Prostate gland (tissue), 2 donors: ENCODE measurements around the gene TMEM181. TPM values are rescaled to one million over a fixed set of nuclear protein-coding genes. Genes with fewer than 3 reads are reported as not detected.
A peak's percentile ranks its signal among the peaks of the same experiment; 100 is the strongest.

Source experiments
- DNase-seq: peaks from one replicate; pipeline ENCODE4 v3.0.0-alpha.2; 2019; ENCODE audit warnings: low spot score
- H3K27ac ChIP-seq, 2 donors: fragments of 200-600 bp; sonication (generic); 2 replicates each; pipeline ENCODE4 v1.5.1; 2017 to 2019
- H3K27me3 ChIP-seq: fragments of 200-600 bp; sonication (generic); replicated peaks from 2 replicates; pipeline ENCODE4 v1.5.1; 2019; ENCODE audit not compliant: insufficient read depth
- H3K36me3 ChIP-seq, 2 donors: fragments of 200-600 bp; sonication (generic); 1 replicate in 1 of 2; 2 replicates in 1 of 2; pipeline versions ENCODE4 v1.5.1 to v1.8.1; 2017 to 2019
- H3K4me1 ChIP-seq: fragments of 200-600 bp; sonication (generic); replicated peaks from 2 replicates; pipeline ENCODE4 v1.5.1; 2019
- H3K4me3 ChIP-seq, 2 donors: fragments of 200-600 bp; sonication (generic); 2 replicates each; pipeline ENCODE4 v1.5.1; 2017 to 2019
- H3K9me3 ChIP-seq: fragments of 200-600 bp; sonication (generic); 2 replicates; pipeline ENCODE4 v1.5.1; 2017
- CTCF ChIP-seq, 4 experiments: fragments of 200-600 bp in 2 of 4; fragments of 450-650 bp in 2 of 4; sonication (generic) in 2 of 4; IDR thresholded peaks; 1 replicate in 3 of 4; 2 replicates in 1 of 4; pipeline ENCODE4 v1.5.1; 2016 to 2019; ENCODE audit warnings: antibody characterized with exemption in 4 of 4, mild to moderate bottlenecking in 2 of 4, moderate library complexity in 2 of 4
- POLR2A ChIP-seq: fragments of 450-650 bp; IDR thresholded peaks from one replicate; pipeline ENCODE4 v1.6.1; 2016; ENCODE audit warnings: antibody characterized with exemption, mild to moderate bottlenecking
- POLR2AphosphoS5 ChIP-seq: sonication (generic); formaldehyde crosslinking; IDR thresholded peaks from one replicate; pipeline ENCODE4 v1.6.1; 2017; ENCODE audit warnings: antibody characterized with exemption
- WGBS: methylation state at CpG from one replicate; pipeline ENCODE4 v1.1.5; 2018; 5-methylcytosine and 5-hydroxymethylcytosine counted together
- intact Hi-C: fragments of 100-400 bp; cut with DNase I; formaldehyde crosslinking; loops from one replicate; pipeline ENCODE4 v1.14.2; 2022
- total RNA-seq, 2 donors: library from RNA; depleted of rRNA; stranded (reverse); fragments of >200 nt; gene quantifications; one replicate each; pipeline ENCODE4 v1.1.0, GENCODE V29; 2016

The TMEM181 gene
- total RNA-seq, 2 donors from 2014 or later = 26.0 to 67.9 TPM

GRCh38 chr6:158661156-158661685 lies 101.3 kb downstream of the TMEM181 start:
- no peaks in the 10 kb centered on the region for H3K27me3 ChIP-seq
- TF ChIP-seq POLR2AphosphoS5 (no peak), POLR2A (no peak), CTCF (IDR thresholded peaks at IDR 0.05) (peak in 2 of 4 experiments; percentile 6 to 20)
- DNase-seq = no peak
- WGBS = 48% methylated on average over 3 of the region's 3 CpGs
- no peaks in the 10 kb centered on the region for H3K9me3 ChIP-seq
- intact Hi-C loops = no loop called here
- H3K4me1 ChIP-seq = peaks cover 4% of the 10 kb centered on the region
- H3K36me3 ChIP-seq = no peaks in the 10 kb centered on the region
- no peak overlapping the region for H3K4me3 ChIP-seq
- no peak overlapping the region for H3K27ac ChIP-seq

GRCh38 chr6:158662607-158662953 lies 102.7 kb downstream of the TMEM181 start:
- Histone ChIP-seq H3K4me1 (peaks cover 7% of the 10 kb centered on the region), H3K36me3 (no peaks in the 10 kb centered on the region), H3K27ac (peak overlapping the region; percentile 84 to 86), H3K4me3 (peak overlapping the region in 1 of 2 donors; percentile 42), H3K9me3 (no peaks in the 10 kb centered on the region), H3K27me3 (no peaks in the 10 kb centered on the region)
- TF ChIP-seq CTCF (IDR thresholded peaks at IDR 0.05) (no peak), POLR2A (no peak), POLR2AphosphoS5 (no peak)
- no peak for DNase-seq
- intact Hi-C loops = no loop called here
- WGBS = 41% methylated on average over 3 of the region's 3 CpGs

GRCh38 chr6:158662954-158663624 lies 103.2 kb downstream of the TMEM181 start:
- intact Hi-C loops = no loop called here
- peak overlapping the region; percentile 84 to 86 for H3K27ac ChIP-seq
- WGBS = 8% methylated on average over 27 of the region's 27 CpGs

GRCh38 chr6:158663625-158664165 lies 103.8 kb downstream of the TMEM181 start:
- peak; percentile 87 for DNase-seq
- Histone ChIP-seq H3K36me3 (no peaks in the 10 kb centered on the region), H3K4me3 (peak overlapping the region; percentile 22 to 42), H3K27me3 (no peaks in the 10 kb centered on the region), H3K4me1 (peaks cover 7% of the 10 kb centered on the region), H3K27ac (peak overlapping the region; percentile 84 to 86), H3K9me3 (no peaks in the 10 kb centered on the region)
- intact Hi-C loops = no loop called here
- TF ChIP-seq POLR2A = no peak
- peak; percentile 81 for TF ChIP-seq POLR2AphosphoS5
- 18% methylated on average over 11 of the region's 11 CpGs for WGBS

More at GRCh38 chr6:158662954-158663624, 103.2 kb downstream of the TMEM181 start:
- peak overlapping the region; percentile 22 to 42 for H3K4me3 ChIP-seq
- H3K27me3 ChIP-seq = no peaks in the 10 kb centered on the region
- no peaks in the 10 kb centered on the region for H3K36me3 ChIP-seq
- peaks cover 7% of the 10 kb centered on the region for H3K4me1 ChIP-seq
- no peak for DNase-seq
- no peak for TF ChIP-seq CTCF (IDR thresholded peaks at IDR 0.05)
- TF ChIP-seq POLR2AphosphoS5 = no peak
- TF ChIP-seq POLR2A = no peak
- H3K9me3 ChIP-seq = no peaks in the 10 kb centered on the region

- Histone ChIP-seq H3K27me3 (no peaks in the 10 kb centered on the region), H3K4me1 (peaks cover 7% of the 10 kb centered on the region), H3K36me3 (no peaks in the 10 kb centered on the region), H3K9me3 (no peaks in the 10 kb centered on the region), H3K4me3 (no peak overlapping the region), H3K27ac (peak overlapping the region; percentile 6 to 86)
- no peak for TF ChIP-seq POLR2A
- no peak for TF ChIP-seq POLR2AphosphoS5
- no peak for TF ChIP-seq CTCF (IDR thresholded peaks at IDR 0.05)
- 93% methylated on average over 18 of the region's 18 CpGs for WGBS
- no peak for DNase-seq
- intact Hi-C loops = no loop called here
Observed at GRCh38 chr6:158665332-158665731, 105.4 kb downstream of the TMEM181 start.
